Erythroblast (primary cell): Measurements from ENCODE around the gene RIMBP2.

Experiments used
- GATA1 ChIP-seq: IDR thresholded peaks from 2 replicates; pipeline ENCODE4 v1.6.1; 2011; ENCODE audit warnings: low read depth, mild to moderate bottlenecking, control low read depth, low read length, moderate library complexity
- POLR2A ChIP-seq: IDR thresholded peaks from 2 replicates; pipeline ENCODE4 v1.6.1; 2011; ENCODE audit warnings: mild to moderate bottlenecking, low read length

- TF ChIP-seq POLR2A (no peak), GATA1 (no peak)
Measured at GRCh38 chr12:130537051-130537450, 179.0 kb downstream of the RIMBP2 start.
